Measurements from ENCODE around the gene CRBN. TPM values are rescaled to one million over a fixed set of nuclear protein-coding genes. Genes with fewer than 3 reads are reported as not detected.

Gene CRBN
- total RNA-seq, 6 donors from 2014 or later: 35.3 to 98.5 (median 53.0) TPM

DNA sequence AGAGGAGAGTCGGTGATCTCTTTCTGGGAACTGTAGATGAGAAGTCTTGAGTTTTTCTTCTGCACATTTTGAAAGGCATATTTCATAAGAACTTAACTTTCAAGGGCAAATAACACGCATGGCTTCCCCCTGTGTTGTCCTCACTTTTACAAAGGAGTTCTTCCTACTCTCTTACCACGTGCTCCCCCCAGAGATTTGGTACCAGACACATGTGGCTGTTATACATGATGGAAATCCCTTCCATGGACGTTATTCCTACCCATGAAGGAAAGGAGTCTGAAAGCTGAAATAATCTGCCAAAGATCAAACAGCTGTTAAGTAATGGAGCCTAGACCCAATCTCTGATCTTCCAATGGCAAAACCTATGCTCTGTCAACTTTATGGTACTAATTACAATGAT, 73.7 kb downstream of the CRBN start:
- DNase-seq: no peak
- H3K27ac ChIP-seq: no peak overlapping the region
- no peaks in the 10 kb centered on the region for H3K27me3 ChIP-seq
- H3K9me3 ChIP-seq: no peaks in the 10 kb centered on the region
- 79 to 85% methylated on average over 4 of the region's 4 CpGs for WGBS, 2 donors
- no peaks in the 10 kb centered on the region for H3K36me3 ChIP-seq
- peaks cover 0 to 8% (median 0%) of the 10 kb centered on the region in 4 donors for H3K4me1 ChIP-seq
- H3K4me3 ChIP-seq: no peak overlapping the region
- ATAC-seq (ENCODE audit: low FRiP score in 2 of 2): no peak
- TF ChIP-seq POLR2AphosphoS5 (IDR thresholded peaks at IDR 0.05) (no peak), POLR2A (IDR thresholded peaks at IDR 0.05) (no peak), EP300 (IDR thresholded peaks at IDR 0.05) (no peak)
- TF ChIP-seq, protein P1, sequence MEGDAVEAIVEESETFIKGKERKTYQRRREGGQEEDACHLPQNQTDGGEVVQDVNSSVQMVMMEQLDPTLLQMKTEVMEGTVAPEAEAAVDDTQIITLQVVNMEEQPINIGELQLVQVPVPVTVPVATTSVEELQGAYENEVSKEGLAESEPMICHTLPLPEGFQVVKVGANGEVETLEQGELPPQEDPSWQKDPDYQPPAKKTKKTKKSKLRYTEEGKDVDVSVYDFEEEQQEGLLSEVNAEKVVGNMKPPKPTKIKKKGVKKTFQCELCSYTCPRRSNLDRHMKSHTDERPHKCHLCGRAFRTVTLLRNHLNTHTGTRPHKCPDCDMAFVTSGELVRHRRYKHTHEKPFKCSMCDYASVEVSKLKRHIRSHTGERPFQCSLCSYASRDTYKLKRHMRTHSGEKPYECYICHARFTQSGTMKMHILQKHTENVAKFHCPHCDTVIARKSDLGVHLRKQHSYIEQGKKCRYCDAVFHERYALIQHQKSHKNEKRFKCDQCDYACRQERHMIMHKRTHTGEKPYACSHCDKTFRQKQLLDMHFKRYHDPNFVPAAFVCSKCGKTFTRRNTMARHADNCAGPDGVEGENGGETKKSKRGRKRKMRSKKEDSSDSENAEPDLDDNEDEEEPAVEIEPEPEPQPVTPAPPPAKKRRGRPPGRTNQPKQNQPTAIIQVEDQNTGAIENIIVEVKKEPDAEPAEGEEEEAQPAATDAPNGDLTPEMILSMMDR (IDR thresholded peaks at IDR 0.05): no peak

DNA sequence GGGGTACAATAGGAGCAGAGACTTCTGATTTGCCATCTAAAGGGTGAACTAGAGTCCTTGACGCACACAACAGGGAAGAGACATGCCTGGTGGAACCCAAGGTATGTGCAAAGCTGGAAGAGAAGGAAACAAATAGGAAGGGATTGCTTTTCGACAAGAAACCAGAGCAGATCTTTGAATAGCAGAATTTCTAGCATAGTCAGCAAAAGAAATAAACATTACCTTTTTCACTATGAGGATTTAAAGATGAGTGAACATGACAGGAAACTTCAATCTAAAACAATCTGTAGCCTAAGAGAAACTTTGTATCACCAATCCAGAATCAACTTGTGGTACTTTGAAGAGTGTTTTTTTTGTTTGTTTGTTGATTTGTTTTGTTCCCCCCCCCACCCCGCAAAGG, 74.2 kb downstream of the CRBN start:
- Histone ChIP-seq H3K36me3 (no peaks in the 10 kb centered on the region), H3K27ac (no peak overlapping the region), H3K4me3 (no peak overlapping the region), H3K4me1 (peaks cover 0 to 3% (median 0%) of the 10 kb centered on the region in 4 donors), H3K27me3 (no peaks in the 10 kb centered on the region), H3K9me3 (no peaks in the 10 kb centered on the region)
- ATAC-seq (ENCODE audit: low FRiP score in 2 of 2): no peak
- 90% methylated on average over 3 of the region's 3 CpGs for WGBS, 2 donors
- no peak for TF ChIP-seq POLR2AphosphoS5 (IDR thresholded peaks at IDR 0.05)
- TF ChIP-seq EP300 (IDR thresholded peaks at IDR 0.05): no peak
- TF ChIP-seq, protein P1 (IDR thresholded peaks at IDR 0.05): no peak
- no peak for TF ChIP-seq POLR2A (IDR thresholded peaks at IDR 0.05)
- no peak for DNase-seq

DNA sequence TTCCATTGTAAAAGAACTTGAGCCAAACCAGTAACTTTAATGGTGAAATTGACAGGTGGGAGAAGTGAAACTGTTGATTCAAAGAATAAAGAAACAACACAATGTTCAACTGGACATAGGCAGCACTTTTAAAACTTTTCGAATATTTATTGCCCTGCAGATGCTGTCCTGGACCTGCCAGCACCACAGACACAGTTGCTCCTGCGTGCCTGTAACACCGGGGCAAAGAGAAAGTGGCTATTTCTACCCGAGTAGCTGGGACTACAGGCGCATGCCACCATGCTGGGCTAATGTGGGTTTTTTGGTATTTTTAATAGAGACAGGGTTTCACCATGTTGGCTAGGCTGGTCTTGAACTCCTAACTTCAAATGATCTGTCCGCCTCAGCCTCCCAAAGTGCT, 76.7 kb downstream of the CRBN start:
- no peaks in the 10 kb centered on the region for H3K27me3 ChIP-seq
- 86 to 90% methylated on average over 6 of the region's 6 CpGs for WGBS, 2 donors
- no peaks in the 10 kb centered on the region for H3K9me3 ChIP-seq
- no peaks in the 10 kb centered on the region for H3K36me3 ChIP-seq
- no peak overlapping the region for H3K27ac ChIP-seq
- H3K4me3 ChIP-seq: no peak overlapping the region
- no peak for ATAC-seq (ENCODE audit: low FRiP score in 2 of 2)
- no peak for DNase-seq
- no peaks in the 10 kb centered on the region for H3K4me1 ChIP-seq
- TF ChIP-seq EP300 (IDR thresholded peaks at IDR 0.05) (no peak), POLR2AphosphoS5 (IDR thresholded peaks at IDR 0.05) (no peak), POLR2A (IDR thresholded peaks at IDR 0.05) (no peak)
- TF ChIP-seq, protein P1 (IDR thresholded peaks at IDR 0.05): no peak

DNA sequence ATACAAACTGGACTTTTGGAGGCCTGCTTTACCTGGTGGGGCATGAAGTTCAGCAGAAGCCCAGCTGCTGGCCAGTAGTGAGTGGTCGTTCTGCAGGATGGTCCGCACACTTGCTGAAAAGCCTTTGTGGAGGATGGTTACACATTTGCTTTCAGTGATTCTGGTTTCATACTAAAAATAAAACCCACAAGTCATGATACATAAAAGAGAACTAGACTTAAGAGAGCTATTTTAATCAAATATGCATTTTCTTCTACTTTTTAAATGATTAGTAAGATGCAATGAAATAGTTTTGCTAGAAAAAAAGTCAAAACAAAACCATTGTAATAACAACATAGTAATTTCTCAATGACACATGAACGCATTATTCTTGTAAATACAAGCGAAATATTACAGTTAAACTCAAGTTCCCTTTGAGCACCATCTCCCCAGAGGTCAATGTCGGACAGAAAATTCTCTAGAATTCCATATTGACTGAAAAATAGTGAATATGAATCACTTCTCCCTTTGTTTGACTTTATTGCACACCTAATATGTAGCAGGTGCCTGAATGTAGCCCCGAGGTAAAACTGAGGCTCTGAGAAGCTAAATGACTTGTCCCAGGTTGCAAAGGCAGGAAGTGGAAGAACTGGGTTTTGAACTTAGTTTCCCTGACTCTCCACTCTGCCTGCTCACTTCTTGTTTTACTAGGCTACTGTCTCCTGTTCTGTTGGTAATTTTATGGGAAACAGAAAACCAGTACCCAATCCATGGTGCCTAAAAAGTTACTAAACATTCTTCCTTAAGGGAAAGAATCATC, 77.6 kb downstream of the CRBN start:
- Histone ChIP-seq H3K27me3 (no peaks in the 10 kb centered on the region), H3K4me1 (no peaks in the 10 kb centered on the region), H3K9me3 (no peaks in the 10 kb centered on the region), H3K27ac (no peak overlapping the region), H3K4me3 (no peak overlapping the region), H3K36me3 (no peaks in the 10 kb centered on the region)
- TF ChIP-seq EP300 (IDR thresholded peaks at IDR 0.05) (no peak), POLR2A (IDR thresholded peaks at IDR 0.05) (no peak), POLR2AphosphoS5 (IDR thresholded peaks at IDR 0.05) (no peak)
- TF ChIP-seq, protein P1 (IDR thresholded peaks at IDR 0.05): no peak
- ATAC-seq (ENCODE audit: low FRiP score in 2 of 2) (no peak), DNase-seq (no peak)
- WGBS, 2 donors: 82 to 83% methylated on average over 6 of the region's 6 CpGs

Small RNA genes lying within 50 kb of the gene (small RNA-seq; reads per million reads assigned to genes)
- gene RF00416: 0 reads per million in 4 donors

Other genes starting within 250 kb of the CRBN start
- 10 to 100 TPM in 1 of 6 donors, 1 to 10 TPM in 4, under 1 TPM in 1; 0.46 to 17.7 (median 3.7) TPM for gene IL5RA, start 69.3 kb downstream of the CRBN start, total RNA-seq
- 10 to 100 TPM in 5 of 6 donors, 1 to 10 TPM in 1; 9.2 to 35.6 (median 21.6) TPM for gene TRNT1, start 52.8 kb downstream of the CRBN start, total RNA-seq